CD4-positive, alpha-beta T cell treated with Interleukin-21 for 1 hour (primary cell): Measurements from ENCODE around the gene ANKRD63.
A peak's percentile ranks its signal among the peaks of the same experiment; 100 is the strongest.

Experiments used
- DNase-seq: peaks from one replicate; pipeline ENCODE4 v3.0.0-alpha.2; 2020

ANKRD63 gene

GRCh38 chr15:40282869-40283614 lies at the start of gene ANKRD63:
Gene ANKRD63, minus strand, starts transcription at chr15:40283064. Its CDS starts 478 bp downstream, at chr15:40282586.
- peak; percentile 29 for DNase-seq

DNA sequence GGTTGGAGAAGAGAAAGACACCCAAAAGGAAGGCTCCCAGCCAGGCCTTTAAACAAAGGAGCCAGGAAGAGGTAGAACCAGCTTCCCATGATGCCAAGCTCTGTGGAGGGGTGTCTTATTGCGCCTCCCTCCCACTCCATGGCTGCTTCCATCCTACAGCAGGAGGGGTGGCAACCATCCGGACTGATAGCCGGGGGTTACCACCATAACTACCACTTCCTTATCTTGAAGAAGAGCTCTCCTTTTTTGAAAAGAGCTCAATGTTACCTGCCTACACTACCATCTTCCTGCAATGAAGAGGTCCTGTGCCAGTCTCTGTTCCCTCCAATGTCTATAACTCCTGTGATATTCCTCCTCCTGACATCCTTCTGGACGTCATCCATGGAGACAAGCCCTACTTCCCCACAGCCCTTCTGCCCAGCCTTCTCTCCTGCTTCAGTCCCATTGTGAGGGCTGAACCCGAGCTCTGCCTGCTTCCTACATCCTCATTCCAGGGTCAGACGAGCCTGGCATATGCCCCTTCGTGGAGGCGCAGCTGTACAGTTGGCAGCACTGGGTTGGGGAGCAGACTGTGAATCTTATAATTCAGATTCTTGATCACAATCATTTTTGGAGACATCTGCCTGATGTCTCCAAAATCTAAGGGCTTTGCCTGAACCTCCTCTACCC lies 49.4 kb upstream of the ANKRD63 start:
- no peak for DNase-seq

DNA sequence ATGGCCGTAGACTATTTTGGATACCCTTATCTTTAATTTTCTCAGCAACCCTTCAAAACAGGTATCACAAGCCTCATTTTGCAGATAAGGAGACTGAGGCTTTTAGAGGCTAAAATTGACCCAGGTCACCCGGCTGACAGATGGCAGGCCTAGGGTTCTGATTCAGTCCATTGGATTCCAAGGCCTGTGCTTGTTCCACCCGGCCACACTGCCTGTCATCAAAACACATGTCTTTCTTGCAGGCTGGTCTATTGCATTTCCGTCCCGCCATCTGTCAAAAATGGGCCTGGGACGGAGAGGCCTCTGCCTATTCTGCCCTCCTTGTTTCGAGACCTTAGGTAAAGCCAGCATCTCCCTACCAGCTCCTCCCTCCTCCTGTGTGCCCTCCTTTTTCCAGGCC lies 48.8 kb upstream of the ANKRD63 start:
- no peak for DNase-seq

GRCh38 chr15:40331026-40331425 lies 48.2 kb upstream of the ANKRD63 start:
- DNase-seq = no peak

DNA sequence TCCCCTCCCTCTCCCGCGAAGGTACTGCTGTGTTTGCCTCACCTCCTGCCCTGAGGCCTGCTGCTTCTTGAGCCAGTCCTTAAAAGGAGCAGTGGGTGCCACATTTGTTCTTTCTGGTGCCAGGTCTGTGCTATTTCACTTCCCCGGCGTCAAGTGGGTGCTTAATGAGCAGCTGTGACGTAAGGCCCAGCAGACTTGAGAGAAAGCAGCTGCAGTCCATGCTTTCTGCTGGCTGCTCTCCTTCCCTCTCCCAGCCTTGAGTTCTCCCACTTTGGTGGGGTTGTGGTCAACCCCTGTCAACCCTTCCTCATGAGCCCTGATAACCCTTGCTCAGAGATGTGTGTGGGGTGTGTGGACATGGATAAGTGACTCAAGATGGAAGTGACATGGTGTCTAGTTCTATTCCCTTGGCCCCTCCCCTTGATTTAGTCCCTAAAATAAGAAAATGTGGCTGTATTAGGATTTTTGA lies 47.5 kb upstream of the ANKRD63 start:
- no peak for DNase-seq

DNA sequence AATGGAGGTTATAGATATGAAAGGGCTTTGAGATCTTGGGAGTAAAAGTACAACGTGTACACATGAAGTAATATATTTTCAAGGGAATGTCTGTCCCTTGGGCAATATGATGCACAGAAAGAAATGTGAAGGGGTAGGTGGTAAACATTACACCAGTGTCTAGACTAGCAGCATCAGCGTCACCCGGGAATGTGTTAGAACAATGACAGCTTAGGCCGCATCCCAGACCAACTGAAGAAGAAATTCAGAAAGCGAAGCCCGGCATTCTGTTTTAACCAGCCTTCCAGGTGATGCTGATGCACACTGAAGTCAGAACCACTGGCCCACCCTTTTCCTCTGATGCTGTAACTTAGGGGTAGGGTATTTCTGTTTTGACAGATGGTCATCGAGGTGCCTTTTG lies 46.9 kb upstream of the ANKRD63 start:
- no peak for DNase-seq

DNA sequence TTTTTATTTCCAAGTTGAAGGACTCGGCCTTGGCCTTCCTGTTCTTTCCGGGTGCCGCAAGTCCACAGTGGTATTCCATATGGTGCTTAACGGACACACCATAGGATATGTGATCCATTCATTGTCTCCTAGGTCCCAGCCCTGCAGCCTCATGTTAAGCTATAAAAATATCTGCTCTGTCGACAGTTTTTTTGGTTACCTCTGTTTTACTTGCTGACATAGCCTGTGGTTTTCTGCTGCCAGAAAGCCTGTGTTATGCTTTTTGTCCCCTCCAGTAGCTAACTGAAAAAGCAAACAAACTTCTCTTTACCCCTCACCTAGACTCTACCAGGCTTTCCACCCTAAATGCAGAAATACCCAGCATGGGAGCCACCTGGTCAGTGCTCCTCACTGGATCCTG lies 45.9 kb upstream of the ANKRD63 start:
- no peak for DNase-seq

DNA sequence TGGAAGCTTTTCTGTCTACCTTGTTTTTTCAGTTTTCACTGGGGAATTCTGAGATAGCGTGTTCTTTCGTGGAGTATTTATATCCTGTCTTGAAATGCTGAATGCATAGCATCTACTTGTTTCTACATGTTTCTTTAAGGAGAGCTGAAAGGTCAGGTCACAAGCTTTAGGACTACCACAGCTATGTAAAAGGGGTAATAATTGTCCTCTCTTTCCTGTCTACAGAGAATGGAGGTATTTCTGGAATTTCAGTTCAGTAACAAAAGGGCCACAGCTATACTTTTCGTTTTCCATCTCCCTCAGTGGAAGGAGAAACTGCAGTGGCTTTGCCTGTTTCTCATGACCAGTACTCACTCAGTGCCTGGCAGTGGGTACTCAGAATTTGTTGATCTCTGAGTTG lies 45.3 kb upstream of the ANKRD63 start:
- no peak for DNase-seq

DNA sequence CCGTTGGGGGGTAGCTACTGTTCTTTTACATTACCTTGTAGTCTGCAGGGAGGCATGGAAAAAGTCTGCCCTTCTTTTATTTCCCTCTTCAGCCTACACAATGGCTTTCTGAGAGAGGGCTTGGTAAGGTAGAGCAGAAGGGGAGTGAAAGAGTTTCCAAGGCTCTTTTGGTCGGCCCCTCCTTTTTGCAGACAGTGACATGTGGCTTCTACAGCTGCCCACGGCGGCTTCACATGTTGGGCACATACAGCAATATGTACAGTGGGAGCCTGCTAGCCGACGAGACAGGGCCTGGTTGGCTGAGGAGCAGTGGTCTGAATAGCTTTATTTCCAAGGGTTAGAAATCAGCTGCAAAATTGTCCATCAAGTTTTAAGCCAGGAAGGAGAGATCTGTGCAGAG lies 44.6 kb upstream of the ANKRD63 start:
- no peak for DNase-seq

GRCh38 chr15:40325700-40326099 lies 42.8 kb upstream of the ANKRD63 start:
- DNase-seq = no peak

DNA sequence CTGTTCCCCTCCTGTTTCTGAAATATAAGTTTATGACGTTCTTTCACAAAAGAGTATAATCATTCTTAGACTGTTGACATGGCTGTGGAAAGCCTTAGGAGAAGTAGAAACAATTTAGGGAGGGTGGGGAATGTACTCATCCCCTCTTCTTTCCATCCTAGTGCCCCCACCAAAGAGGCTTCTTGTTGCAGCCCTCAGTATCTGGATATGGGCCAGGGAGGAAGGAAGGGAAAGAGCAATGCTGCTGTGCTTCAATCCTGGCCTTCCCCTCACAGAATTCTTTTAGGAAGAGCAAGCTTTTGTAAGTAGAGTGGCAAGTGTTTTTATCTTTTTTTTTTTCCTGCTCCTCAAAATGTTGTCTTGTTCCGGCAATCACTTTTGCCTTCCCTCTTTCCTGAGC lies 42.3 kb upstream of the ANKRD63 start:
- no peak for DNase-seq

GRCh38 chr15:40323953-40324937 lies 41.4 kb upstream of the ANKRD63 start:
- DNase-seq = peak; percentile 27

DNA sequence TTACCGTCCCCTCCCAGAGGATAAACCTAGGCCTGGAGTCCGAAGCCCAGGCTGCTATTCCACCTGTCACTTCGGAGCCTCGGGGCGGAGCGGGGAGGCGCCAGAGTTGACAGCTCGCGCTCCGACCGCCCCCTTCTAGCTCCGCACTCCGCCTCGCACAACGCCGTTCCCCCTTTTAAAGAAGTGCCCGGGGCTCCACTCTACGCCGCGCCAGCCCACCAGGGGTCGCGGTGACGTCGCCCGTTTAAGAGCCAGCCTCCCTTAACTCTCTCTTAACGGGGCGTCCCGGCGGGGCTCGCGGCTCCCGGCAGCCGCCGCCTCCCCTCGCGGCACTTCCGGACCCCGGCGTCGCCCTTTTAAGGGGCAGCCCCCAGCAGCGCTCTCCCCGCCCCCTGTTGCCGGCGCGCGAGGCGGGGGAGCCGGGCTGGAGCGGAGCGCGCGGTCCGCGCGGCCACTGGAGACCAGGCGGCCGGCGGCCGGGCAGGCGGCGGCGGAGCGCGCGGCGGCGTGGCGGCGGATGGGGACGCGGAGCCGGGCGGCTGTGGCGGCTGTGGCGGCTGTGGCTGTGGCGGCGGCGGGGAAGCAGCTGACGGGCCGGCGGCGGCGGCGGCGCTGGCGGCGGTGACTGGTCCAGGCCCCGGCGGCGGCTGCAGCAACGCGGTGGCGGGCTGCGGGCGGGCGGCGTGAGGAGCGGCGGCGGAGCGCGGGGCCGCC lies 40.5 kb upstream of the ANKRD63 start, which contains the start of gene INAFM2:
INAFM2 (plus strand) TSS at position 454 of the 714 bp plus-strand sequence. CDS start 364 bp downstream, outside the sequence.
- peak; percentile 92 for DNase-seq

- DNase-seq = no peak
Measured at GRCh38 chr15:40322531-40323238, 39.8 kb upstream of the ANKRD63 start.

GRCh38 chr15:40320931-40321371 lies 38.1 kb upstream of the ANKRD63 start:
- DNase-seq = peak; percentile 80

GRCh38 chr15:40320409-40320808 lies 37.5 kb upstream of the ANKRD63 start:
- no peak for DNase-seq

DNA sequence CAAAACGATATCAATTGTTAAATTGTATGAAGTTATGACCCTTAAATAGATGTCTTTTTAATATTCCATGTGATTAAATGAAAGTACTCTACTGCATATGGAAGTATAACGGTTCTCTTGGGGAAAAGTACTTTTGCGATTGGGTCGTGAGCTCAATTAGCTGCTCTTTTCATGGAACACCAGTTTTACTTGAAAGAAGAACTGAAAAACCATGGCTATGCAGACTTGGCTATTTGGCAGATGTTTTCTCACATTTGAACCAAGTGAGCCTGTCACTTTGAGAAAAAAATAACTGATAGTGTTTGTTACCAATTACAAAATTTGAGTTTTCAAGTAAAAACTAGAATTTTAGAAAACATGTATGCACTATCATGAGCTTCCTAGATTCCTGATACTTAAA lies 34.7 kb upstream of the ANKRD63 start:
- DNase-seq = no peak

- no peak for DNase-seq
Measured at GRCh38 chr15:40316931-40317330, 34.1 kb upstream of the ANKRD63 start.

- no peak for DNase-seq
Measured at GRCh38 chr15:40314723-40315276, 31.9 kb upstream of the ANKRD63 start.

- DNase-seq = peak; percentile 68
Measured at GRCh38 chr15:40313531-40314398, 30.9 kb upstream of the ANKRD63 start.
